ENCODE results near the gene ELK3. TPM values are rescaled to one million over a fixed set of nuclear protein-coding genes. Genes with fewer than 3 reads are reported as not detected.
A peak's percentile ranks its signal among the peaks of the same experiment; 100 is the strongest.

Gene ELK3
- total RNA-seq, 2 experiments from 2014 or later = 26.8 to 31.5 TPM

DNA sequence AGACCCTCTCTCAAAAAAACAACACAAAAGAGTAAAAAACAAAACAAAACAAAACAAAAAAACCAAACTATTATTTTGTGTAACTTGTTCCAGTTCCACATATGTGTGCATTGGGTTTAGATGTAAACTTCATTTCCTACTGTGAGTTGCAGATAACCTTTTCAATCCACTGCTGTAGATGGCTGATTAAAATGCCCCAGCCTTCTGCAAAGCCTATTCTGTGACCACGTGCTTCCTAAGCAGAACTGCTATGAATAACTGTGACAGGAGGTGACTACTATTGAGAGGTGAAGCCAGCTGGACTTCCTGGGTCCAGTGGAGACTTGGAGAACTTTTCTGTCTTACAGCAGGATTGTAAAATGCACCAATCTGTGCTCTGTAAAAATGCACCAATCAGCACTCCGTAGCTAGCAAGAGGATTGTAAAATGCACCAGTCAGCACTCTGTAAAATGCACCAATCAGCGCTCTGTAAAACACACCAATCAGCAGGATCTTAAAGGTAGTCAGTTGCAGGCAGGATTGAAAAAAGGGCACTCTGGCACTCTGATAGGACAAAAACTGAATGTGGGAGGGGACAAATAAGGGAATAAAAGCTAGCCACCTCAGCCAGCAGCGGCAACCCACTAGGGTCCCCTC, 10.3 kb upstream of the ELK3 start:
- POLR2A ChIA-PET = no interaction called here
- no peaks in the 10 kb centered on the region for H3K36me3 ChIP-seq (ENCODE audit: insufficient read depth, low read length)
- no peak overlapping the region for H3K4me3 ChIP-seq (ENCODE audit: low read length)
- no peak overlapping the region for H3K4me3 Mint-ChIP-seq
- H3K9me3 ChIP-seq (ENCODE audit: control insufficient read depth in 1 of 2, insufficient read depth in 1 of 2, low read length in 2 of 2) = peaks cover 0 to 3% of the 10 kb centered on the region in 2 experiments
- H3K27ac Mint-ChIP-seq = no peak overlapping the region
- TF ChIP-seq, protein P1, sequence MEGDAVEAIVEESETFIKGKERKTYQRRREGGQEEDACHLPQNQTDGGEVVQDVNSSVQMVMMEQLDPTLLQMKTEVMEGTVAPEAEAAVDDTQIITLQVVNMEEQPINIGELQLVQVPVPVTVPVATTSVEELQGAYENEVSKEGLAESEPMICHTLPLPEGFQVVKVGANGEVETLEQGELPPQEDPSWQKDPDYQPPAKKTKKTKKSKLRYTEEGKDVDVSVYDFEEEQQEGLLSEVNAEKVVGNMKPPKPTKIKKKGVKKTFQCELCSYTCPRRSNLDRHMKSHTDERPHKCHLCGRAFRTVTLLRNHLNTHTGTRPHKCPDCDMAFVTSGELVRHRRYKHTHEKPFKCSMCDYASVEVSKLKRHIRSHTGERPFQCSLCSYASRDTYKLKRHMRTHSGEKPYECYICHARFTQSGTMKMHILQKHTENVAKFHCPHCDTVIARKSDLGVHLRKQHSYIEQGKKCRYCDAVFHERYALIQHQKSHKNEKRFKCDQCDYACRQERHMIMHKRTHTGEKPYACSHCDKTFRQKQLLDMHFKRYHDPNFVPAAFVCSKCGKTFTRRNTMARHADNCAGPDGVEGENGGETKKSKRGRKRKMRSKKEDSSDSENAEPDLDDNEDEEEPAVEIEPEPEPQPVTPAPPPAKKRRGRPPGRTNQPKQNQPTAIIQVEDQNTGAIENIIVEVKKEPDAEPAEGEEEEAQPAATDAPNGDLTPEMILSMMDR (IDR thresholded peaks at IDR 0.05) = no peak
- no peak overlapping the region for H3K27ac ChIP-seq (ENCODE audit: low read depth in 1 of 2, low read length in 2 of 2)
- no peaks in the 10 kb centered on the region for H3K27me3 ChIP-seq (ENCODE audit: control insufficient read depth in 1 of 2, insufficient read depth in 2 of 2, low read length in 2 of 2)
- DNase-seq (no peak), ATAC-seq (ENCODE audit: poor library complexity) (no peak)
- H3K9me3 Mint-ChIP-seq = no peaks in the 10 kb centered on the region
- peaks cover 17% of the 10 kb centered on the region for H3K4me1 Mint-ChIP-seq (ENCODE audit: low read depth)
- no peaks in the 10 kb centered on the region for H3K36me3 Mint-ChIP-seq (ENCODE audit: low read depth)
- intact Hi-C loops (cut with DNase I, micrococcal nuclease) = no loop called here
- H3K27me3 Mint-ChIP-seq = no peaks in the 10 kb centered on the region
- CTCF ChIA-PET = no interaction called here
- H3K4me1 ChIP-seq (ENCODE audit: insufficient read depth, low read length) = peaks cover 5% of the 10 kb centered on the region

- Mint-ChIP-seq H3K9me3 (no peaks in the 10 kb centered on the region), H3K27ac (no peak overlapping the region), H3K4me1 (ENCODE audit: low read depth) (peaks cover 24% of the 10 kb centered on the region), H3K27me3 (no peaks in the 10 kb centered on the region), H3K36me3 (ENCODE audit: low read depth) (no peaks in the 10 kb centered on the region), H3K4me3 (no peak overlapping the region)
- H3K36me3 ChIP-seq (ENCODE audit: insufficient read depth, low read length) = no peaks in the 10 kb centered on the region
- POLR2A ChIA-PET = interaction anchor here (0.6 to 0.8 kb wide), 2 partner anchors 10 to 1505 kb away, joined by 3 read pairs; no protein-coding TSS in a partner anchor
- H3K27ac ChIP-seq (ENCODE audit: low read depth in 1 of 2, low read length in 2 of 2) = no peak overlapping the region
- H3K9me3 ChIP-seq (ENCODE audit: control insufficient read depth in 1 of 2, insufficient read depth in 1 of 2, low read length in 2 of 2) = peaks cover 0 to 3% of the 10 kb centered on the region in 2 experiments
- H3K4me3 ChIP-seq (ENCODE audit: low read length) = no peak overlapping the region
- TF ChIP-seq, protein P1 (IDR thresholded peaks at IDR 0.05) = no peak
- peaks cover 5% of the 10 kb centered on the region for H3K4me1 ChIP-seq (ENCODE audit: insufficient read depth, low read length)
- ATAC-seq (ENCODE audit: poor library complexity) = no peak
- H3K27me3 ChIP-seq (ENCODE audit: control insufficient read depth in 1 of 2, insufficient read depth in 2 of 2, low read length in 2 of 2) = no peaks in the 10 kb centered on the region
- no peak for DNase-seq
- intact Hi-C loops (cut with DNase I, micrococcal nuclease) = no loop called here
- CTCF ChIA-PET = interaction anchor here (3.4 kb wide), 1 partner anchor 29 kb away, joined by 16 read pairs; no protein-coding TSS in a partner anchor
These were observed 8.3 kb upstream of the ELK3 start for GRCh38 chr12:96185914-96186313.

GRCh38 chr12:96186607-96187301, 7.4 kb upstream of the ELK3 start:
- H3K9me3 Mint-ChIP-seq = no peaks in the 10 kb centered on the region
- ATAC-seq (ENCODE audit: poor library complexity) (no peak), DNase-seq (peak in 1 of 14 experiments; percentile 23)
- ChIA-PET CTCF (interaction anchor here (3.4 kb wide), 1 partner anchor 28 kb away, joined by 16 read pairs; no protein-coding TSS in a partner anchor), POLR2A (interaction anchor here (0.8 kb wide), 1 partner anchor 9 kb away, joined by 3 read pairs; no protein-coding TSS in a partner anchor)
- Histone ChIP-seq H3K27ac (ENCODE audit: low read depth in 1 of 2, low read length in 2 of 2) (no peak overlapping the region), H3K4me1 (ENCODE audit: insufficient read depth, low read length) (peaks cover 5% of the 10 kb centered on the region), H3K9me3 (ENCODE audit: control insufficient read depth in 1 of 2, insufficient read depth in 1 of 2, low read length in 2 of 2) (no peaks in the 10 kb centered on the region), H3K27me3 (ENCODE audit: control insufficient read depth in 1 of 2, insufficient read depth in 2 of 2, low read length in 2 of 2) (no peaks in the 10 kb centered on the region), H3K4me3 (ENCODE audit: low read length) (no peak overlapping the region), H3K36me3 (ENCODE audit: insufficient read depth, low read length) (no peaks in the 10 kb centered on the region)
- intact Hi-C loops (cut with DNase I, micrococcal nuclease) = no loop called here
- no peaks in the 10 kb centered on the region for H3K27me3 Mint-ChIP-seq
- H3K36me3 Mint-ChIP-seq (ENCODE audit: low read depth) = no peaks in the 10 kb centered on the region
- TF ChIP-seq, protein P1 (IDR thresholded peaks at IDR 0.05) = no peak
- no peak overlapping the region for H3K4me3 Mint-ChIP-seq
- no peak overlapping the region for H3K27ac Mint-ChIP-seq
- peaks cover 24% of the 10 kb centered on the region for H3K4me1 Mint-ChIP-seq (ENCODE audit: low read depth)
